ENCODE measurements around the gene TTC34.

DNA sequence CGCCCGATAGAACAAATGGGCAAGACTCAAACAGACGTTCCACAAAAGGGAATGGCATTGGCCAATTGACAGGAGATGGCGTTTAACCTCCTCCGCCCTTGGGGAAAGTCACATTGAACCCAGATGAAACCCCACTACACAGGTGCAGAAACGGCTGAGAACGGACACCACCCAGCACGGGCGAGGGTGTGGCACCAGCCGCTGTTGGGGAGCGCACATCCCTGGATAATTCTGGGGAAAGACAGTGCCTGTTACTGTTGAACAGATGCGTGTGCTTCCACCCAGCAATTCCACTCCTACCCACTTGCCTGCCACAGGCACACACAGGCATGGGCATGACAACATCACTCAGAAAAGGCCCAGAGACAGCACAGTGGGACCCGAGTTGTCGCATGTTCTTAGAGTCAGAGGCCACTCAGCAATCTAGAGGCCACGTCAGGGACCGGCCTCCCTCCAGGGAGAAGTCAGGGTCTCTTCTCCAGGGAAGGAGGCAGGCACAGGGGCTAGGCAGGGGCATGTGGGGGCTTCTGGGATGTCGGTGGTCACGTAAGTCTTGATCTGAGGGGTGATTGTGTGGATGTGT is 199.7 kb downstream of the TTC34 start:
- TF ChIP-seq, protein P1, sequence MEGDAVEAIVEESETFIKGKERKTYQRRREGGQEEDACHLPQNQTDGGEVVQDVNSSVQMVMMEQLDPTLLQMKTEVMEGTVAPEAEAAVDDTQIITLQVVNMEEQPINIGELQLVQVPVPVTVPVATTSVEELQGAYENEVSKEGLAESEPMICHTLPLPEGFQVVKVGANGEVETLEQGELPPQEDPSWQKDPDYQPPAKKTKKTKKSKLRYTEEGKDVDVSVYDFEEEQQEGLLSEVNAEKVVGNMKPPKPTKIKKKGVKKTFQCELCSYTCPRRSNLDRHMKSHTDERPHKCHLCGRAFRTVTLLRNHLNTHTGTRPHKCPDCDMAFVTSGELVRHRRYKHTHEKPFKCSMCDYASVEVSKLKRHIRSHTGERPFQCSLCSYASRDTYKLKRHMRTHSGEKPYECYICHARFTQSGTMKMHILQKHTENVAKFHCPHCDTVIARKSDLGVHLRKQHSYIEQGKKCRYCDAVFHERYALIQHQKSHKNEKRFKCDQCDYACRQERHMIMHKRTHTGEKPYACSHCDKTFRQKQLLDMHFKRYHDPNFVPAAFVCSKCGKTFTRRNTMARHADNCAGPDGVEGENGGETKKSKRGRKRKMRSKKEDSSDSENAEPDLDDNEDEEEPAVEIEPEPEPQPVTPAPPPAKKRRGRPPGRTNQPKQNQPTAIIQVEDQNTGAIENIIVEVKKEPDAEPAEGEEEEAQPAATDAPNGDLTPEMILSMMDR (IDR thresholded peaks at IDR 0.05): no peak
- no peak for TF ChIP-seq POLR2A (IDR thresholded peaks at IDR 0.05)
